Panc1 (cell line): ENCODE data around the gene CEP68. TPM values are rescaled to one million over a fixed set of nuclear protein-coding genes. Genes with fewer than 3 reads are reported as not detected.

ENCODE experiments used
- ATAC-seq: fragments of 200-7000 bp; cut with Tn5 transposase; 2 replicates; pipeline ENCODE4 v1.9.1; 2020; ENCODE audit warnings: mild to moderate bottlenecking, moderate library complexity
- BruUV-seq: library from RNA; stranded (reverse); fragments of 400-500 nt; replicated peaks from 2 replicates; lab custom pipeline; 2021; lab: Mats Ljungman, UMichigan
- CTCF ChIA-PET: fragments of 300-600 bp; sonication (Branson Sonifier 250); formaldehyde crosslinking; loops from one replicate; lab custom pipeline; 2022; ENCODE audit warnings: antibody characterized with exemption; lab: Charles Lee
- POLR2A ChIA-PET: fragments of 300-600 bp; sonication (Branson Sonifier 250); formaldehyde crosslinking; loops from one replicate; lab custom pipeline; 2022; ENCODE audit warnings: antibody characterized with exemption; lab: Charles Lee
- DNase-seq: peaks from one replicate; pipeline ENCODE4 v3.0.0-alpha.2; 2010; ENCODE audit warnings: low read depth, low spot score
- H3K27ac ChIP-seq: 2 replicates; pipeline ENCODE4 v1.5.1; 2011; ENCODE audit warnings: mild to moderate bottlenecking, low read length, inconsistent platforms
- H3K27me3 ChIP-seq: fragments of 200-500 bp; sonication (Bioruptor generic); 2 replicates; pipeline ENCODE4 v1.6.0; 2014; ENCODE audit warnings: low read length, inconsistent platforms; ENCODE audit not compliant: control insufficient read depth, insufficient read depth
- H3K36me3 ChIP-seq: fragments of 200-500 bp; sonication (Bioruptor generic); 2 replicates; pipeline ENCODE4 v1.5.1; 2014; ENCODE audit warnings: inconsistent platforms, mild to moderate bottlenecking, low read length, moderate library complexity; ENCODE audit not compliant: control insufficient read depth, insufficient read depth
- H3K4me1 ChIP-seq: 2 replicates; pipeline ENCODE4 v1.5.1; 2011; ENCODE audit warnings: inconsistent platforms, mild to moderate bottlenecking, low read length, moderate library complexity; ENCODE audit not compliant: control insufficient read depth, insufficient read depth
- H3K4me3 ChIP-seq, 2 experiments: 2 replicates each; pipeline ENCODE4 v1.5.1; 2011 to 2012; ENCODE audit warnings: low read depth in 2 of 2, low read length in 2 of 2, mild to moderate bottlenecking in 2 of 2, inconsistent platforms in 1 of 2, moderate library complexity in 1 of 2
- H3K9me3 ChIP-seq: fragments of 200-500 bp; sonication (Bioruptor generic); 2 replicates; pipeline ENCODE4 v1.5.1; 2014; ENCODE audit warnings: low read depth, mild to moderate bottlenecking, inconsistent platforms, low read length, moderate library complexity; ENCODE audit not compliant: control insufficient read depth, insufficient read depth
- CTCF ChIP-seq: fragments of 450-650 bp; IDR thresholded peaks from 2 replicates; pipeline ENCODE4 v1.5.1; 2017; ENCODE audit warnings: mild to moderate bottlenecking
- POLR2AphosphoS5 ChIP-seq: IDR thresholded peaks from 2 replicates; pipeline ENCODE4 v1.6.1; 2012; ENCODE audit warnings: mild to moderate bottlenecking, low read depth, low read length, moderate library complexity
- REST ChIP-seq, 2 experiments: IDR thresholded peaks; 2 replicates each; pipeline ENCODE4 v1.6.1; 2011 to 2012; ENCODE audit warnings: low read depth in 2 of 2, control low read depth in 1 of 2, low read length in 1 of 2, mild to moderate bottlenecking in 1 of 2, moderate library complexity in 1 of 2; ENCODE audit not compliant: insufficient read depth in 1 of 2
- SIN3A ChIP-seq: IDR thresholded peaks from 2 replicates; pipeline ENCODE4 v1.6.1; 2012; ENCODE audit warnings: low read depth, mild to moderate bottlenecking, low read length, moderate library complexity, borderline replicate concordance; ENCODE audit not compliant: insufficient read depth
- TCF7L2 ChIP-seq: IDR thresholded peaks from 2 replicates; pipeline ENCODE4 v1.6.1; 2011; ENCODE audit warnings: mild to moderate bottlenecking, low read depth, low read length, inconsistent platforms
- in situ Hi-C: cut with HindIII; loops from 2 replicates; pipeline ENCODE4 v1.10.0; 2016; ENCODE audit warnings: low sequenced_read_pairs, low pct_unique_long_range_greater_than_20kb
- intact Hi-C: fragments of 100-400 bp; cut with micrococcal nuclease; formaldehyde crosslinking; loops from one replicate; pipeline ENCODE4 v1.10.0; 2022; ENCODE audit not compliant: unreplicated experiment
- total RNA-seq: library from RNA; stranded (reverse); gene quantifications from one replicate; pipeline ENCODE4 v1.2.1, GENCODE V29; 2021; ENCODE audit not compliant: unreplicated experiment

CEP68 gene
- total RNA-seq, 1 experiment from 2014 or later: 13.3 TPM

- in situ Hi-C loops: no loop called here
- no TSS peak for BruUV-seq
- Histone ChIP-seq H3K4me1 (peaks cover 5% of the 10 kb centered on the region), H3K9me3 (no peaks in the 10 kb centered on the region), H3K27me3 (no peaks in the 10 kb centered on the region), H3K27ac (no peak overlapping the region), H3K4me3 (no peak overlapping the region), H3K36me3 (0 out of 2 replicates have a peak, but pooled peaks cover 2% of the 10 kb centered on the region)
- intact Hi-C loops: no loop called here
- no peak for TF ChIP-seq CTCF
- no peak for TF ChIP-seq POLR2AphosphoS5
- no peak for TF ChIP-seq REST (IDR thresholded peaks at IDR 0.05; ENCODE audit: insufficient read depth in 1 of 2, low read depth in 2 of 2, low read length in 1 of 2)
- no peak for TF ChIP-seq TCF7L2
- no peak for TF ChIP-seq SIN3A
- DNase-seq (no peak), ATAC-seq (no peak)
- ChIA-PET CTCF (no interaction called here), POLR2A (no interaction called here)
These were observed 21.7 kb downstream of the CEP68 start for GRCh38 chr2:65077898-65078297.

- POLR2A ChIA-PET: interaction anchor here (0.7 kb wide), 1 partner anchor 79 kb away, joined by 3 read pairs; no protein-coding TSS in a partner anchor
- no peak overlapping the region for H3K4me3 ChIP-seq
- BruUV-seq: no TSS peak
- intact Hi-C loops: no loop called here
- TF ChIP-seq POLR2AphosphoS5 (no peak), TCF7L2 (no peak), SIN3A (no peak), REST (IDR thresholded peaks at IDR 0.05; ENCODE audit: insufficient read depth in 1 of 2, low read depth in 2 of 2, low read length in 1 of 2) (no peak), CTCF (no peak)
- peaks cover 5% of the 10 kb centered on the region for H3K4me1 ChIP-seq
- in situ Hi-C loops: no loop called here
- ATAC-seq (no peak), DNase-seq (no peak)
- no peaks in the 10 kb centered on the region for H3K9me3 ChIP-seq
- CTCF ChIA-PET: interaction anchor here (0.5 to 1.4 kb wide), 2 partner anchors 161 to 243 kb away, joined by 3 to 4 read pairs; no protein-coding TSS in a partner anchor
- no peak overlapping the region for H3K27ac ChIP-seq
- no peaks in the 10 kb centered on the region for H3K27me3 ChIP-seq
- H3K36me3 ChIP-seq: peaks cover 8% of the 10 kb centered on the region; the same call in 1 of the 2 replicates
These were observed 22.8 kb downstream of the CEP68 start for GRCh38 chr2:65079017-65079416.
